Measurements from ENCODE around the gene CCDC178. TPM values are rescaled to one million over a fixed set of nuclear protein-coding genes. Genes with fewer than 3 reads are reported as not detected.

CCDC178 gene
- total and polyA plus RNA-seq, 2 experiments from 2014 or later: not detected

DNA sequence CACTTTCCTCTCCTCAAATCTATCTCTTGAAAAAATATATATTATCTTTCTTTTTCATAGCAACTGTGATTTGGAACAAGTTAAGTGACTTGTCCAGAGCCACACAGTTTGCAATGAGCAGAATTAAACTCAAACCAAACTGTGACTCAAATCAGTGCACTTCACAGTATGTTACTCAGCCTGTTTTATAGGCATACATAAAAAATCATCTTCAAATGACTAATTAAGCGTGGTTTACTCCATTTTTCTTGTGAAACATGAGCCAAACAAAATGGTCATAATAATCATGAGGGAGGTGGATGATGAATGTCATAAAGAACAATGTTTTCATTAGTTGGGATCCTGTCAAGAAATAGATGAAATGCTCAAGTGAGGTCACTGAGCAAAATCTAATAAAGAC is 6.1 kb upstream of the CCDC178 start:
- DNase-seq: no peak
- Histone ChIP-seq H3K4me3 (no peak overlapping the region), H3K4me2 (ENCODE audit: unreplicated experiment) (no peak overlapping the region), H3K4me1 (ENCODE audit: insufficient read depth) (no peaks in the 10 kb centered on the region), H3K27ac (no peak overlapping the region), H3F3A (ENCODE audit: insufficient read depth) (no peaks in the 10 kb centered on the region), H3K79me2 (ENCODE audit: insufficient read depth) (no peaks in the 10 kb centered on the region), H3K27me3 (replicated peaks; ENCODE audit: insufficient read depth) (no peaks in the 10 kb centered on the region; the same call in 1 of the 2 replicates), H3K9me3 (ENCODE audit: low read depth) (no peaks in the 10 kb centered on the region), H4K20me1 (ENCODE audit: insufficient read depth) (no peaks in the 10 kb centered on the region), H2AFZ (no peak overlapping the region), H3K9me2 (ENCODE audit: insufficient read depth) (no peaks in the 10 kb centered on the region), H3K9ac (no peak overlapping the region), H3K36me3 (ENCODE audit: low read depth) (no peaks in the 10 kb centered on the region)
- in situ Hi-C loops (cut with MboI): no loop called here
- 0% methylated on average over 1 of the region's 1 CpG for WGBS, 2 experiments (ENCODE audit: low coverage in 1 of 2, low lambda C conversion rate in 2 of 2, missing lambda C conversion rate in 2 of 2)
- TF ChIP-seq EZH2phosphoT487 (IDR thresholded peaks at IDR 0.05; ENCODE audit: insufficient read depth, low read depth) (no peak), EZH2 (IDR thresholded peaks at IDR 0.05; ENCODE audit: insufficient read depth, poor library complexity, severe bottlenecking) (no peak)

DNA sequence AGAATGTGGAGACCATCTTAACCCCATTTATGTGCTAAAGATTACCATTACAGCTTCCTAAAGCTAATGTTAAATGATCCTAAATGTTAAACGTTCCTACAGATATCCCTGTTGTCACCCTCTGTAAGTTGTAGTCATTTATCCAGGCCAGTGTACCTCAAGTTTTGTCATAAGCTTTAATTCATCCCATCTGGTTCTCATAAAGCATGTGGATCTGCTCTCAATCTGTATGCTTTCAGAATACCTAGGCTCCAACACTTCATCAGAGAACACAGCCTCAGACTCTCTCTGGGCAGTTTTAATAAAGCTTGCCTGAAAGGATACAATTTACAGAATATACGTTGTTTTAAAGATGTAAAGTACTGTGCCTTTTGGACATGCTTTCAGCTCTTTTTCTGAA is 4.2 kb upstream of the CCDC178 start:
- Histone ChIP-seq H3F3A (ENCODE audit: insufficient read depth) (no peaks in the 10 kb centered on the region), H3K36me3 (ENCODE audit: low read depth) (no peaks in the 10 kb centered on the region), H3K9me3 (ENCODE audit: low read depth) (no peaks in the 10 kb centered on the region), H3K4me1 (ENCODE audit: insufficient read depth) (no peaks in the 10 kb centered on the region), H3K4me2 (ENCODE audit: unreplicated experiment) (no peak overlapping the region), H3K27ac (no peak overlapping the region), H4K20me1 (ENCODE audit: insufficient read depth) (no peaks in the 10 kb centered on the region), H3K9me2 (ENCODE audit: insufficient read depth) (no peaks in the 10 kb centered on the region), H3K9ac (no peak overlapping the region), H3K4me3 (no peak overlapping the region), H3K79me2 (ENCODE audit: insufficient read depth) (no peaks in the 10 kb centered on the region), H2AFZ (no peak overlapping the region), H3K27me3 (replicated peaks; ENCODE audit: insufficient read depth) (peaks cover 13% of the 10 kb centered on the region)
- in situ Hi-C loops (cut with MboI): no loop called here
- WGBS, 2 experiments (ENCODE audit: low coverage in 1 of 2, low lambda C conversion rate in 2 of 2, missing lambda C conversion rate in 2 of 2): 14 to 21% methylated on average over 2 of the region's 2 CpGs
- DNase-seq: no peak
- TF ChIP-seq EZH2 (IDR thresholded peaks at IDR 0.05; ENCODE audit: insufficient read depth, poor library complexity, severe bottlenecking) (no peak), EZH2phosphoT487 (IDR thresholded peaks at IDR 0.05; ENCODE audit: insufficient read depth, low read depth) (no peak)

DNA sequence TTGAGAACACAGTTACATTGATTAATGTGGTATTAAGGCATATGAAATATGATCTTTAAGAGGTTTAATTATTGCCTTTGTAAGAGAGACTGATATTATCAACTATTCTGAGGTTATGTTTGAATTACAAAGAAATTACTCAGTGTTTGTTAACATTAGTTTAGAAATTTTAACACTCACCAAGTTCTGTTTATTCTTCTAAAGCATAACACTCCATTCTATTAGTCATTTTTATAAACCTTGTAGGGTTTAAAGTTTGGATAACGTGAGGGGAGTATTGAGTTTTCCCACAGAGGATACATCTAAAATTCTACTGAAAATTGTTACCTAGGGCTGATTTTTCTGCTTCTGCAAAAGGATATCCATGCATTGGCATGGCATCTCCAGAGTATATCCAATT is 7.7 kb downstream of the CCDC178 start:
- no peak overlapping the region for H3K4me3 ChIP-seq
- in situ Hi-C loops (cut with MboI): no loop called here
- H3K9me2 ChIP-seq (ENCODE audit: insufficient read depth): no peaks in the 10 kb centered on the region
- no peak overlapping the region for H2AFZ ChIP-seq
- H3K27me3 ChIP-seq (replicated peaks; ENCODE audit: insufficient read depth): no peaks in the 10 kb centered on the region
- H3K4me2 ChIP-seq (ENCODE audit: unreplicated experiment): no peak overlapping the region
- no peak overlapping the region for H3K9ac ChIP-seq
- no peaks in the 10 kb centered on the region for H3K9me3 ChIP-seq (ENCODE audit: low read depth)
- no peaks in the 10 kb centered on the region for H3F3A ChIP-seq (ENCODE audit: insufficient read depth)
- DNase-seq: no peak
- TF ChIP-seq EZH2phosphoT487 (IDR thresholded peaks at IDR 0.05; ENCODE audit: insufficient read depth, low read depth) (no peak), EZH2 (IDR thresholded peaks at IDR 0.05; ENCODE audit: insufficient read depth, poor library complexity, severe bottlenecking) (no peak)
- 26 to 41% methylated on average over 1 of the region's 1 CpG for WGBS, 2 experiments (ENCODE audit: low coverage in 1 of 2, low lambda C conversion rate in 2 of 2, missing lambda C conversion rate in 2 of 2)
- H3K36me3 ChIP-seq (ENCODE audit: low read depth): no peaks in the 10 kb centered on the region
- H3K79me2 ChIP-seq (ENCODE audit: insufficient read depth): no peaks in the 10 kb centered on the region
- H3K27ac ChIP-seq: no peak overlapping the region
- H3K4me1 ChIP-seq (ENCODE audit: insufficient read depth): no peaks in the 10 kb centered on the region
- no peaks in the 10 kb centered on the region for H4K20me1 ChIP-seq (ENCODE audit: insufficient read depth)

GRCh38 chr18:33427549-33427948 is 13.0 kb downstream of the CCDC178 start:
- H3K4me1 ChIP-seq (ENCODE audit: insufficient read depth): no peaks in the 10 kb centered on the region
- H3K9ac ChIP-seq: no peak overlapping the region
- TF ChIP-seq EZH2 (IDR thresholded peaks at IDR 0.05; ENCODE audit: insufficient read depth, poor library complexity, severe bottlenecking): no peak
- no peak for TF ChIP-seq EZH2phosphoT487 (IDR thresholded peaks at IDR 0.05; ENCODE audit: insufficient read depth, low read depth)
- no peaks in the 10 kb centered on the region for H4K20me1 ChIP-seq (ENCODE audit: insufficient read depth)
- no peak overlapping the region for H3K4me3 ChIP-seq
- no peaks in the 10 kb centered on the region for H3K27me3 ChIP-seq (replicated peaks; ENCODE audit: insufficient read depth)
- H3K9me2 ChIP-seq (ENCODE audit: insufficient read depth): no peaks in the 10 kb centered on the region
- 6 to 7% methylated on average over 2 of the region's 2 CpGs for WGBS, 2 experiments (ENCODE audit: low coverage in 1 of 2, low lambda C conversion rate in 2 of 2, missing lambda C conversion rate in 2 of 2)
- H3K79me2 ChIP-seq (ENCODE audit: insufficient read depth): no peaks in the 10 kb centered on the region
- in situ Hi-C loops (cut with MboI): no loop called here
- no peak for DNase-seq
- no peaks in the 10 kb centered on the region for H3K36me3 ChIP-seq (ENCODE audit: low read depth)
- no peak overlapping the region for H3K4me2 ChIP-seq (ENCODE audit: unreplicated experiment)
- no peak overlapping the region for H2AFZ ChIP-seq
- no peaks in the 10 kb centered on the region for H3F3A ChIP-seq (ENCODE audit: insufficient read depth)
- H3K27ac ChIP-seq: no peak overlapping the region
- H3K9me3 ChIP-seq (ENCODE audit: low read depth): no peaks in the 10 kb centered on the region
